DOHH2 (cell line): Measurements from ENCODE around the gene POU2F3.

Experiments
- H3F3A ChIP-seq: fragments of 200-600 bp; sonication (generic), shearing (Covaris generic); 2 replicates; pipeline ENCODE4 v1.6.0; 2016; ENCODE audit warnings: antibody characterized with exemption, mild to moderate bottlenecking; ENCODE audit not compliant: control insufficient read depth, insufficient read depth
- H3K27ac ChIP-seq: fragments of 200-600 bp; sonication (generic); 2 replicates; pipeline ENCODE4 v1.5.1; 2014; ENCODE audit warnings: low read depth, mild to moderate bottlenecking, low read length, moderate library complexity
- H3K27me3 ChIP-seq: fragments of 200-600 bp; sonication (generic); 2 replicates; pipeline ENCODE4 v1.6.1; 2014; ENCODE audit warnings: mild to moderate bottlenecking, low read length, mixed read lengths; ENCODE audit not compliant: control insufficient read depth
- H3K36me3 ChIP-seq: fragments of 200-600 bp; sonication (generic); 2 replicates; pipeline ENCODE4 v1.6.1; 2014; ENCODE audit warnings: mild to moderate bottlenecking, low read length, moderate library complexity, mixed read lengths; ENCODE audit not compliant: control insufficient read depth
- H3K4me1 ChIP-seq: fragments of 200-600 bp; sonication (generic); 2 replicates; pipeline ENCODE4 v1.6.1; 2014; ENCODE audit warnings: mild to moderate bottlenecking, low read length, mixed read lengths; ENCODE audit not compliant: control insufficient read depth
- H3K4me2 ChIP-seq: fragments of 200-600 bp; sonication (generic); 2 replicates; pipeline ENCODE4 v1.6.0; 2014; ENCODE audit warnings: mild to moderate bottlenecking, low read length, moderate library complexity
- H3K4me3 ChIP-seq: fragments of 200-600 bp; sonication (generic); 2 replicates; pipeline ENCODE4 v1.5.1; 2014; ENCODE audit warnings: mild to moderate bottlenecking, low read length, mixed read lengths
- H3K79me2 ChIP-seq: fragments of 200-600 bp; sonication (generic); 2 replicates; pipeline ENCODE4 v1.6.1; 2014; ENCODE audit warnings: mild to moderate bottlenecking, low read length, mixed read lengths; ENCODE audit not compliant: control insufficient read depth
- H3K9me2 ChIP-seq: fragments of 200-600 bp; sonication (generic); replicated peaks from 2 replicates; pipeline ENCODE4 v1.6.1; 2014; ENCODE audit warnings: mild to moderate bottlenecking, low read length, mixed read lengths; ENCODE audit not compliant: control insufficient read depth
- H3K9me3 ChIP-seq: fragments of 200-600 bp; sonication (generic); 2 replicates; pipeline ENCODE4 v1.6.1; 2014; ENCODE audit warnings: antibody characterized with exemption, low read length, mixed read lengths; ENCODE audit not compliant: control insufficient read depth, insufficient read depth
- H4K20me1 ChIP-seq: fragments of 200-600 bp; sonication (generic); 2 replicates; pipeline ENCODE4 v1.6.0; 2014; ENCODE audit warnings: low read depth, mild to moderate bottlenecking, antibody characterized with exemption, low read length, moderate library complexity; ENCODE audit not compliant: control insufficient read depth, insufficient read depth
- CTCF ChIP-seq: fragments of 200-600 bp; sonication (generic); IDR thresholded peaks from one replicate; pipeline ENCODE4 v1.5.1; 2014; ENCODE audit warnings: antibody characterized with exemption, mild to moderate bottlenecking, low read depth, low read length; ENCODE audit not compliant: poor library complexity, severe bottlenecking
- EZH2phosphoT487 ChIP-seq: fragments of 200-600 bp; sonication (generic); IDR thresholded peaks from 2 replicates; pipeline ENCODE4 v1.6.1; 2017; ENCODE audit warnings: borderline replicate concordance, mild to moderate bottlenecking, antibody characterized with exemption, low read length, moderate library complexity, mixed read lengths

POU2F3 gene

DNA sequence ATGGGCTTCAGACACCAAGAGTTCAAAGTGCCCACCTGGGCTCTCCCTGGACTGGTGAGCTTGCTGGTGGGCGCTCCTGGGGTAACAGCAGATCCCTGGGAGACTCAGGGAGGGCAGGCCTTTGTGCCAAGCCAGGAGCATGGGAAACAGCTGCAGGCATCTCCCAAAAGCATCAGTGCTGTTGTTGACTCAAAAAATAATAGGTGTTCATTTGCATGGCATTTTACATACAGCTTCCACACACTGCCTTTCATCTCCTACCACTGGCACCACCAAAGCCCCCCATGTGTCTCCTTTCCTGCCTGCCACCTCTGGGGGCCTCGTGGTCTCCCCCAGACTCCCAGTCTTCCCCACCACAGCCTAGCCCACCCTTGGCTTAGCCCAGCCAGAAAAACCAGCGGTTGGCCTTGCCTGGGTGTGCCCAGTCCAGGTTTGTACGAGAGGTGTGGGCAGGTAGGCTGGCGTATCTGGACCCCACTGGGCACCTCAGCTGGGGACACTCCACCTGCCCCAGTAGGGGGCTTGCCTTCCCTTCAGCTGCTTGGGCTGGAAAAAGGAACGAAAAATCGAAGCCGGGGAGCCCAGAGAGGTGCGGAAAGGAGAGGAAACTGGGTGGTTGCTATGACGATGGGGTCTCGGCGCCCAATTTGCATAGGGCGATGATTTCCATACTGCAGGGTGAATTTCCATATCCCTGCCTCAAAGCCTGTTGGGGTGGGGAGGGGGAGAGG is 15.0 kb downstream of the POU2F3 start:
- no peaks in the 10 kb centered on the region for H3K9me2 ChIP-seq
- H4K20me1 ChIP-seq = no peaks in the 10 kb centered on the region
- H3K79me2 ChIP-seq = no peaks in the 10 kb centered on the region
- H3K27me3 ChIP-seq = peaks cover 23% of the 10 kb centered on the region
- peak overlapping the region; percentile 14 for H3K4me3 ChIP-seq
- H3K4me2 ChIP-seq = peak overlapping the region; percentile 44
- H3K27ac ChIP-seq = no peak overlapping the region
- H3K4me1 ChIP-seq = peaks cover 12% of the 10 kb centered on the region
- TF ChIP-seq EZH2phosphoT487 = no peak
- no peak for TF ChIP-seq CTCF
- H3K36me3 ChIP-seq = no peaks in the 10 kb centered on the region
- H3K9me3 ChIP-seq = no peaks in the 10 kb centered on the region
- no peaks in the 10 kb centered on the region for H3F3A ChIP-seq

- H3K9me2 ChIP-seq = no peaks in the 10 kb centered on the region
- H3K36me3 ChIP-seq = no peaks in the 10 kb centered on the region
- no peaks in the 10 kb centered on the region for H4K20me1 ChIP-seq
- H3F3A ChIP-seq = no peaks in the 10 kb centered on the region
- peak overlapping the region; percentile 44 for H3K4me2 ChIP-seq
- peaks cover 12% of the 10 kb centered on the region for H3K4me1 ChIP-seq
- no peak overlapping the region for H3K27ac ChIP-seq
- H3K4me3 ChIP-seq = peak overlapping the region; percentile 14
- H3K79me2 ChIP-seq = no peaks in the 10 kb centered on the region
- TF ChIP-seq CTCF (no peak), EZH2phosphoT487 (no peak)
- H3K27me3 ChIP-seq = peaks cover 19% of the 10 kb centered on the region; the same call in 1 of the 2 replicates
- H3K9me3 ChIP-seq = no peaks in the 10 kb centered on the region
Observed at GRCh38 chr11:120255519-120255866, 15.6 kb downstream of the POU2F3 start.

DNA sequence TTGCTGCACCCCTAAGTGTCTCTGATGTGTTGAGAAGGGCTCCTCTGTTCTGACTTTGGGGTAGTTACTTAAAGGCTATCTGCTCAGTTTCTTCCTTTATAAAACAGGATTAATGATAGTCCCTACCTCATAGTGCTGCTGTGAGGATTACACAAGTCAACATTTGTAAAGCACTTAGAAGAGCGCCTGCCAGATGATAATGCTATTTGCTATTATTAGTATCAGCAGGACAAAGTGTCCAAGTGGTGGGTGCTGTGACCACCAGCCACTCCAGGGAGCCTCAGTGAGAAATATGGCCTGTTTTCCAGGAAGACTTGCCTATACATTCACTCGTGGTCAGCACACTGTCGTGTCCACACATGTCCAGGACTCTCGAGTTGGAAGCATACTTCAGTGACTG is 16.2 kb downstream of the POU2F3 start:
- Histone ChIP-seq H3K79me2 (no peaks in the 10 kb centered on the region), H3K9me3 (no peaks in the 10 kb centered on the region), H3K4me3 (no peak overlapping the region), H3K27ac (no peak overlapping the region), H3F3A (no peaks in the 10 kb centered on the region), H3K36me3 (no peaks in the 10 kb centered on the region), H3K4me2 (no peak overlapping the region), H3K27me3 (peaks cover 20% of the 10 kb centered on the region), H4K20me1 (no peaks in the 10 kb centered on the region), H3K4me1 (peaks cover 12% of the 10 kb centered on the region), H3K9me2 (no peaks in the 10 kb centered on the region)
- TF ChIP-seq CTCF (no peak), EZH2phosphoT487 (no peak)
